22Rv1 (cell line): ENCODE results near the gene TBC1D19.

Source experiments
- CTCF ChIP-seq: fragments of 450-650 bp; IDR thresholded peaks from 2 replicates; pipeline ENCODE4 v1.5.1; 2017; ENCODE audit warnings: mild to moderate bottlenecking
- ZFX ChIP-seq: fragments of 450-650 bp; IDR thresholded peaks from 2 replicates; pipeline ENCODE4 v1.6.1; 2017; ENCODE audit warnings: antibody characterized with exemption, borderline replicate concordance

- TF ChIP-seq CTCF (no peak), ZFX (no peak)
Measured at GRCh38 chr4:26717332-26717731, 133.4 kb downstream of the TBC1D19 start.
